ENCODE results near the gene ARL14EPL.
"Not testable (repeated sequence)": the region's sequence is repeated elsewhere in the genome, so short reads cannot be mapped to it uniquely, and the experiment has no call there.

GRCh38 chr5:116086309-116086708, 54.0 kb downstream of the ARL14EPL start:
- TF ChIP-seq CTCF, POLR2A (IDR thresholded peaks at IDR 0.05): not testable (repeated sequence)

Measured in vagina (tissue), 2 donors.